ENCODE measurements around the gene PRIM2.
"Not testable (repeated sequence)": the region's sequence is repeated elsewhere in the genome, so short reads cannot be mapped to it uniquely, and the experiment has no call there.

GRCh38 chr6:57389038-57389592, 71.7 kb downstream of the PRIM2 start:
- TF ChIP-seq CTCF (optimal IDR thresholded peaks at IDR 0.05 in 1 of 3, IDR thresholded peaks at IDR 0.05 in 1 of 3, conservative IDR thresholded peaks at IDR 0.05 in 1 of 3; ENCODE audit: extremely low read depth in 1 of 3, insufficient read depth in 2 of 3, low read length in 3 of 3); EZH2 (IDR thresholded peaks at IDR 0.05; ENCODE audit: low read length): not testable (repeated sequence)

All from keratinocyte (primary cell).